Gastroesophageal sphincter (tissue), 3 donors: ENCODE data around the gene PTGDS.

Source experiments
- CTCF ChIP-seq, 4 experiments: fragments of 200-600 bp in 2 of 4; fragments of 450-650 bp in 2 of 4; sonication (generic) in 1 of 4; IDR thresholded peaks; one replicate each; pipeline ENCODE4 v1.5.1; 2017 to 2019; ENCODE audit warnings: antibody characterized with exemption in 4 of 4, mild to moderate bottlenecking in 2 of 4, moderate library complexity in 2 of 4
- EP300 ChIP-seq: sonication (generic); formaldehyde crosslinking; IDR thresholded peaks from one replicate; pipeline ENCODE4 v1.6.1; 2017; ENCODE audit warnings: antibody characterized with exemption, mild to moderate bottlenecking

GRCh38 chr9:136951541-136952320 is 25.6 kb upstream of the PTGDS start, which contains the start of gene LCN12:
- TF ChIP-seq EP300: no peak
- TF ChIP-seq CTCF (IDR thresholded peaks at IDR 0.05): no peak
